OCI-LY7 (cell line): Measurements from ENCODE around the gene FGF11. TPM values are rescaled to one million over a fixed set of nuclear protein-coding genes. Genes with fewer than 3 reads are reported as not detected.

Experiments used
- BruUV-seq: library from RNA; stranded (reverse); fragments of 400-500 nt; replicated peaks from 2 replicates; lab custom pipeline; 2021; lab: Mats Ljungman, UMichigan
- CTCF ChIA-PET: fragments of 300-600 bp; sonication (Branson Sonifier 250); formaldehyde crosslinking; loops from one replicate; lab custom pipeline; 2022; ENCODE audit warnings: antibody characterized with exemption; ENCODE audit not compliant: unreplicated experiment; lab: Charles Lee
- POLR2A ChIA-PET: fragments of 300-600 bp; sonication (Branson Sonifier 250); formaldehyde crosslinking; loops from one replicate; lab custom pipeline; 2022; ENCODE audit warnings: antibody characterized with exemption; lab: Charles Lee
- DNase-seq: peaks from one replicate; pipeline ENCODE4 v3.0.0-alpha.2; 2015; ENCODE audit warnings: low spot score
- H2AFZ ChIP-seq: fragments of 200-600 bp; sonication (generic), shearing (Covaris generic); 2 replicates; pipeline ENCODE4 v1.6.1; 2014; ENCODE audit warnings: mild to moderate bottlenecking, antibody characterized with exemption, low read length, moderate library complexity
- H3K27ac ChIP-seq: fragments of 200-600 bp; sonication (generic); 2 replicates; pipeline ENCODE4 v1.5.1; 2014; ENCODE audit warnings: mixed run types, low read depth, mild to moderate bottlenecking, moderate library complexity, low read length, inconsistent platforms; ENCODE audit not compliant: poor library complexity, severe bottlenecking
- H3K36me3 ChIP-seq: fragments of 200-600 bp; sonication (generic); 2 replicates; pipeline ENCODE4 v1.6.1; 2014; ENCODE audit warnings: mild to moderate bottlenecking, antibody characterized with exemption, low read length, moderate library complexity, mixed read lengths; ENCODE audit not compliant: insufficient read depth
- H3K4me1 ChIP-seq: fragments of 200-600 bp; sonication (generic); 2 replicates; pipeline ENCODE4 v1.5.1; 2014; ENCODE audit warnings: mild to moderate bottlenecking, low read length; ENCODE audit not compliant: insufficient read depth, poor library complexity, severe bottlenecking
- H3K4me2 ChIP-seq: fragments of 200-600 bp; sonication (generic); 2 replicates; pipeline ENCODE4 v1.6.1; 2014; ENCODE audit warnings: mild to moderate bottlenecking, low read length
- H3K4me3 ChIP-seq: fragments of 200-600 bp; sonication (generic); 2 replicates; pipeline ENCODE4 v1.5.1; 2014; ENCODE audit warnings: mild to moderate bottlenecking, low read depth, low read length; ENCODE audit not compliant: poor library complexity, severe bottlenecking
- H3K79me2 ChIP-seq: fragments of 200-600 bp; sonication (generic); 2 replicates; pipeline ENCODE4 v1.6.1; 2016; ENCODE audit warnings: low read depth, mild to moderate bottlenecking, low read length, moderate library complexity, mixed read lengths; ENCODE audit not compliant: insufficient read depth
- H3K9me2 ChIP-seq: fragments of 200-600 bp; sonication (generic); 2 replicates; pipeline ENCODE4 v1.6.1; 2016; ENCODE audit warnings: mild to moderate bottlenecking, low read length, mixed read lengths; ENCODE audit not compliant: insufficient read depth
- H3K9me3 ChIP-seq: fragments of 200-600 bp; sonication (generic); 2 replicates; pipeline ENCODE4 v1.6.1; 2014; ENCODE audit warnings: mild to moderate bottlenecking, mixed run types, low read length, mixed read lengths
- H4K20me1 ChIP-seq: fragments of 200-600 bp; sonication (generic); 2 replicates; pipeline ENCODE4 v1.6.1; 2014; ENCODE audit warnings: mild to moderate bottlenecking, antibody characterized with exemption, low read length, moderate library complexity, mixed read lengths; ENCODE audit not compliant: insufficient read depth
- EZH2phosphoT487 ChIP-seq: fragments of 200-600 bp; sonication (generic); IDR thresholded peaks from 2 replicates; pipeline ENCODE4 v1.6.1; 2018; ENCODE audit warnings: low read depth, borderline replicate concordance, mild to moderate bottlenecking, mixed run types, antibody characterized with exemption, low read length, moderate library complexity, mixed read lengths
- intact Hi-C: fragments of 100-400 bp; cut with micrococcal nuclease; formaldehyde crosslinking; loops from one replicate; pipeline ENCODE4 v1.10.0; 2022; ENCODE audit not compliant: unreplicated experiment
- total RNA-seq, 2 experiments: library from RNA; depleted of rRNA in 1 of 2; stranded (reverse); fragments of >200 nt in 1 of 2; shearing (Covaris generic) in 1 of 2; gene quantifications; 2 replicates each; pipeline ENCODE4 v1.2.3, GENCODE V29; 2014 to 2022
- TF ChIP-seq, protein P1 (sequence below): fragments of 200-600 bp; sonication (generic); conservative IDR thresholded peaks from 2 replicates; pipeline ENCODE4 v1.5.1; 2014; ENCODE audit warnings: mild to moderate bottlenecking, antibody characterized with exemption, low read length, moderate library complexity, mixed read lengths

The FGF11 gene
- total RNA-seq, 2 experiments from 2014 or later: 1.3 to 11.0 TPM

DNA sequence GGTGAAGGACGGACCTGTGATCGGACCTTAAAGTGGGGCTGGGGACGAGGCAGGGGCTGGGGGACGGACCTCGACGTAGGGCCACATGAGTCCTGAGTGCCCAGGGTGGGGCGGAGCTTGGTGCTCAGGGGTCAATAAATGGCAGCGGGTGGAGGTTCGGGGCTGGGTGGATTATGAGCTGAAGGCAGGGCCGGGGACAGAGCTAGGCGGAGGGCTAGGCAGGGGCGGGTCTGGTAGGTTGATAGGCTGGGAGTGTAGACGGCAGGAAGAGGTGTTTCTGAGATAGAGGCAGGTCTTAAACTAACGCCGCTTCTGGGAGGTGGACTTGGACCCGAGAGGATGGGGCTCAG lies 6.3 kb downstream of the FGF11 start:
- CTCF ChIA-PET: no interaction called here

DNA sequence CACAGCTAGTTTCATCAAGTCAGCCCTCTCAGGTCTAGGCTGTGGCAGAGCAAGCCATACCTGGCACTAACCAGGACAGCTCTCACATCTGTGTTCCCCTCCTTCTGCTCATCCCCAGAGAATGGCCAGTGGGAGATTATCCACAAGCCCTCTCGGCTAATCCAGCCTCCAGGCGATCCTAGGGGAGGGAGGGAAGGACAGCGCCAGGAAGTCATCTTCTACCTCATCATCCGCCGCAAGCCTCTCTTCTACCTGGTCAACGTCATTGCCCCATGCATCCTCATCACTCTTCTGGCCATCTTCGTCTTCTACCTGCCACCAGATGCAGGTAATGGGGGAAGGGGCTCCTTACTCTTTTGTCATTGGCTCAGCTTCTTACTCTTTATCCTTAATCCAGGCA lies 9.1 kb downstream of the FGF11 start:
- POLR2A ChIA-PET: interaction anchor here (0.5 kb wide), 1 partner anchor 77 kb away, joined by 3 read pairs; no protein-coding TSS in a partner anchor
- Histone ChIP-seq H4K20me1 (no peaks in the 10 kb centered on the region), H2AFZ (no peak overlapping the region), H3K79me2 (no peaks in the 10 kb centered on the region), H3K36me3 (no peaks in the 10 kb centered on the region), H3K27ac (no peak overlapping the region), H3K4me3 (no peak overlapping the region), H3K9me3 (no peaks in the 10 kb centered on the region), H3K4me2 (no peak overlapping the region), H3K9me2 (no peaks in the 10 kb centered on the region), H3K4me1 (no peaks in the 10 kb centered on the region)
- BruUV-seq: no TSS peak
- intact Hi-C loops: no loop called here
- no peak for DNase-seq
- CTCF ChIA-PET: no interaction called here
- TF ChIP-seq EZH2phosphoT487: no peak
- TF ChIP-seq, protein P1, sequence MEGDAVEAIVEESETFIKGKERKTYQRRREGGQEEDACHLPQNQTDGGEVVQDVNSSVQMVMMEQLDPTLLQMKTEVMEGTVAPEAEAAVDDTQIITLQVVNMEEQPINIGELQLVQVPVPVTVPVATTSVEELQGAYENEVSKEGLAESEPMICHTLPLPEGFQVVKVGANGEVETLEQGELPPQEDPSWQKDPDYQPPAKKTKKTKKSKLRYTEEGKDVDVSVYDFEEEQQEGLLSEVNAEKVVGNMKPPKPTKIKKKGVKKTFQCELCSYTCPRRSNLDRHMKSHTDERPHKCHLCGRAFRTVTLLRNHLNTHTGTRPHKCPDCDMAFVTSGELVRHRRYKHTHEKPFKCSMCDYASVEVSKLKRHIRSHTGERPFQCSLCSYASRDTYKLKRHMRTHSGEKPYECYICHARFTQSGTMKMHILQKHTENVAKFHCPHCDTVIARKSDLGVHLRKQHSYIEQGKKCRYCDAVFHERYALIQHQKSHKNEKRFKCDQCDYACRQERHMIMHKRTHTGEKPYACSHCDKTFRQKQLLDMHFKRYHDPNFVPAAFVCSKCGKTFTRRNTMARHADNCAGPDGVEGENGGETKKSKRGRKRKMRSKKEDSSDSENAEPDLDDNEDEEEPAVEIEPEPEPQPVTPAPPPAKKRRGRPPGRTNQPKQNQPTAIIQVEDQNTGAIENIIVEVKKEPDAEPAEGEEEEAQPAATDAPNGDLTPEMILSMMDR: no peak

More for the DNA sequence above, 6.3 kb downstream of the FGF11 start:
- H3K4me3 ChIP-seq: no peak overlapping the region
- no peaks in the 10 kb centered on the region for H3K9me2 ChIP-seq
- intact Hi-C loops: no loop called here
- H3K79me2 ChIP-seq: no peaks in the 10 kb centered on the region
- H3K4me1 ChIP-seq: peaks cover 4% of the 10 kb centered on the region
- no peaks in the 10 kb centered on the region for H3K9me3 ChIP-seq
- H4K20me1 ChIP-seq: no peaks in the 10 kb centered on the region
- TF ChIP-seq, protein P1: no peak
- no peak for TF ChIP-seq EZH2phosphoT487
- no peak overlapping the region for H3K27ac ChIP-seq
- BruUV-seq: no TSS peak
- no peak for DNase-seq
- no peak overlapping the region for H2AFZ ChIP-seq
- POLR2A ChIA-PET: interaction anchor here (0.6 kb wide), 1 partner anchor 78 kb away, joined by 4 read pairs; no protein-coding TSS in a partner anchor
- H3K36me3 ChIP-seq: no peaks in the 10 kb centered on the region
- peak overlapping the region; percentile 24; the same call in 1 of the 2 replicates for H3K4me2 ChIP-seq

DNA sequence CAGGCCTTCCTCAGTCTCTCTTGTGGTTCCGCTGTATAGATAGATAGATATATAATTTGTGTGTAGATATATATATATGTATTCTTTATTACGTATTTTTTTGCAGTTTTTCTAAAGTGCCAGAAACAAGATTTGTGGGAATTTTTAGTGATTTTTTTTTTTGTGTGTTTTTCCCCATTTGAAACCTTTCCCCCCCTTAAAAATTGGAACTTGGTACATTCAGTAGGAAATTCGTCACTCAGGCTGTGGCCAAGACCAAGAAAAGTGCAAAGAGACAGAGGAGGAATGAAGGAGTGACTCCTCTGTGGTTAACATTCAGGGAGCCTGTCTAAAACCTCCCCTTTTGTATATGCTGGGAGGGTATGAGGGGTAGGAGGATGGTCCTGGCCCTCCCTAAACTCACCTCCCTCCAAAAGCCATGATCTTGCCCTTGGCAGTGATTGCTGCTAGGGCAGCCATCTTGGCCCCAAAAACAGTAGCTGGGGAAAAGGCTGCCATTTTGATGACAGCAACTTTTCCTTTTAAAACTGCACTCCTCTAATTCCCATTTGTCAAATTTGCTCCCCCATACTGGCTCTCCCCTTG lies 20.7 kb downstream of the FGF11 start:
- Histone ChIP-seq H3K79me2 (no peaks in the 10 kb centered on the region), H3K36me3 (peaks cover 6% of the 10 kb centered on the region; the same call in 1 of the 2 replicates), H3K9me3 (no peaks in the 10 kb centered on the region), H3K4me3 (no peak overlapping the region), H3K27ac (no peak overlapping the region), H3K9me2 (no peaks in the 10 kb centered on the region), H3K4me1 (peaks cover 14% of the 10 kb centered on the region), H4K20me1 (no peaks in the 10 kb centered on the region), H2AFZ (no peak overlapping the region), H3K4me2 (no peak overlapping the region)
- ChIA-PET CTCF (no interaction called here), POLR2A (interaction anchor here (0.7 kb wide), 1 partner anchor 88 kb away, joined by 3 read pairs; no protein-coding TSS in a partner anchor)
- BruUV-seq: no TSS peak
- DNase-seq: no peak
- intact Hi-C loops: no loop called here
- no peak for TF ChIP-seq EZH2phosphoT487
- TF ChIP-seq, protein P1: no peak
